IgD-negative memory B cell (primary cell): Measurements from ENCODE around the gene TGIF2LX. TPM values are rescaled to one million over a fixed set of nuclear protein-coding genes. Genes with fewer than 3 reads are reported as not detected.
"Not testable (repeated sequence)": the region's sequence is repeated elsewhere in the genome, so short reads cannot be mapped to it uniquely, and the experiment has no call there.

Source experiments
- H3K27ac Mint-ChIP-seq, 3 donors: one replicate each; pipeline ENCODE4 v1.8.0; 2020 to 2022; ENCODE audit warnings: mild to moderate bottlenecking in 3 of 3, mixed read lengths in 3 of 3, moderate library complexity in 1 of 3
- H3K27me3 Mint-ChIP-seq: one replicate; pipeline ENCODE4 v1.8.0; 2021; ENCODE audit warnings: mixed read lengths
- H3K36me3 Mint-ChIP-seq: one replicate; pipeline ENCODE4 v1.8.0; 2020; ENCODE audit warnings: mild to moderate bottlenecking, mixed read lengths
- H3K4me1 Mint-ChIP-seq, 3 donors: one replicate each; pipeline ENCODE4 v1.8.0; 2020 to 2022; ENCODE audit warnings: mixed read lengths in 3 of 3, mild to moderate bottlenecking in 1 of 3
- H3K4me3 Mint-ChIP-seq, 4 donors: one replicate each; pipeline ENCODE4 v1.8.0; 2020 to 2022; ENCODE audit warnings: mild to moderate bottlenecking in 4 of 4, mixed read lengths in 4 of 4, moderate library complexity in 3 of 4
- H3K9me3 Mint-ChIP-seq, 3 donors: one replicate each; pipeline ENCODE4 v1.8.0; 2020 to 2021; ENCODE audit warnings: mixed read lengths in 3 of 3, mild to moderate bottlenecking in 1 of 3
- polyA plus RNA-seq: library from polyadenylated mRNA; unstranded; fragments of 300-500 nt; fragmentation: Illumina TruSeq; gene quantifications from one replicate; pipeline ENCODE4 v1.2.3, GENCODE V29; 2021

Gene TGIF2LX
- polyA plus RNA-seq: not detected

DNA sequence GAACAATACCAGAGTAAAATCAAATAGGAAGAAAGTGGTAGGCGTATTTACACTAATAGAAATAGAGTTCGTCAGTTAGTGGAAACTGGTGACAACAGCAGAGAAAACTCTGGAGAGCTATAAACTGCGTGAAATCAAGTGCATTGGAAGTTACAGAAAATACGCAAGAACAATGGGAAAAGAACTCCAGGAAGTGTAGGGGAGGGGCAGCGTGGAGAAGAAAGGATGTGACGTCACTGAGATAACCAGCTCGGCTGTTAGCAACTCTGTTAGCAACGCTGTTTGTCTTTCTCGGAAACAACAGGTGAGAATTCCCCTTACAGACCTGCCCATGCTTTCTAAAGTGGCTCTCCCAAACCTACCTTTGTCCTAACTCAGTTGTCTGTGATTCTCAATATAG, at the start of gene TGIF2LX:
Gene TGIF2LX (plus strand): TSS at position 244 of the 400 bp plus-strand sequence. CDS start 178 bp downstream, outside the sequence.
- not testable (repeated sequence) for H3K4me1 Mint-ChIP-seq, H3K9me3 Mint-ChIP-seq, H3K36me3 Mint-ChIP-seq, H3K4me3 Mint-ChIP-seq, H3K27me3 Mint-ChIP-seq, H3K27ac Mint-ChIP-seq

DNA sequence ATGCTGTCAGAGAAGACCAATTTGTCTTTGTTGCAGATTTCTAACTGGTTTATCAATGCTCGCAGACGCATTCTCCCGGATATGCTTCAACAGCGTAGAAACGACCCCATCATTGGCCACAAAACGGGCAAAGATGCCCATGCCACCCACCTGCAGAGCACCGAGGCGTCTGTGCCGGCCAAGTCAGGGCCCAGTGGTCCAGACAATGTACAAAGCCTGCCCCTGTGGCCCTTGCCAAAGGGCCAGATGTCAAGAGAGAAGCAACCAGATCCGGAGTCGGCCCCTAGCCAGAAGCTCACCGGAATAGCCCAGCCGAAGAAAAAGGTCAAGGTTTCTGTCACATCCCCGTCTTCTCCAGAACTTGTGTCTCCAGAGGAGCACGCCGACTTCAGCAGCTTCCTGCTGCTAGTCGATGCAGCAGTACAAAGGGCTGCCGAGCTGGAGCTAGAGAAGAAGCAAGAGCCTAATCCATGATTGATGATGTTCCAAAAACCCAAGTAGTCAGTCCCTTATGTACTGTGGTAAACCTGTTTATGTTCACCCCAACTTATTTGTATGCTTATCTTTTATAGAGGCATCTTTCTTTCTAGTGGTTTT, 728 bp downstream of the TGIF2LX start:
- not testable (repeated sequence) for H3K27ac Mint-ChIP-seq, H3K36me3 Mint-ChIP-seq, H3K27me3 Mint-ChIP-seq, H3K4me1 Mint-ChIP-seq, H3K4me3 Mint-ChIP-seq, H3K9me3 Mint-ChIP-seq

DNA sequence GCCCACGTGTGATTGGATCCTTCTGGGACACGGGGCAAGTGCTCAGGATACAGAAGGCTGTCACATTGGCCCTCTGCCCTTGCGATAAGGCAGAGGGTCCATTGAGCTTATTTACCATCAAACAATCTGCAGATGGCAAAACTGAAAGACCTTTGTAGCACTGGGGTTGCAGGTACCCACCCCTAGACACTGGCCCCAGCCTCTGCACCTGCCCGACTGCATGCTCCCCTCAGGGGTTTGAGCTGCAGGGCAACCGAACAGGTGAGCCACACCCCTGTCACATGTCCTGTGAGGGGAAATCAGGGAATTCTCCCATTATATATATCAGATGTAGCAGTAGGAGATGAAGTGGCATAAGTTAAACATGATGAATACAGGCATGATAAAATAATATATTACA, 21.4 kb downstream of the TGIF2LX start:
- H3K9me3 Mint-ChIP-seq, H3K4me3 Mint-ChIP-seq, H3K36me3 Mint-ChIP-seq, H3K27me3 Mint-ChIP-seq, H3K27ac Mint-ChIP-seq, H3K4me1 Mint-ChIP-seq: not testable (repeated sequence)

DNA sequence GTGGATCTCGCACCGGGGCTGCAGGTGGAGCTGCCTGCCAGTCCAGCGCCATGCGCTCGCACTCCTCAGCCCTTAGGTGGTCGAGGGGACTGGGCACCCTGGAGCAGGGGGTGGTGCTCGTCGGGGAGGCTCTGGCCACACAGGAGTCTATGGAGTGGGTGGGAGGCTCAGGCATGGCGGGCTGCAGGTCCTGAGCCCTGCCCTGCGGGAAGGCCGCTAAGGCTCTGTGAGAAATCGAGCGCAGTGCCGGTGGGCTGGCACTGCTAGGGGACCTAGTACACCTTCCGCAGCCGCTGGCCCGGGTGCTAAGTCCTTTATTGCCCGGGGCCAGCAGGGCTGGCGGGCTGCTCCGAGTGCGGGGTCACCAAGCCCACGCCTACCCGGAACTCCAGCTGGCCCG, 43.9 kb downstream of the TGIF2LX start:
- H3K36me3 Mint-ChIP-seq, H3K27ac Mint-ChIP-seq, H3K4me3 Mint-ChIP-seq, H3K4me1 Mint-ChIP-seq, H3K27me3 Mint-ChIP-seq, H3K9me3 Mint-ChIP-seq: not testable (repeated sequence)
